Measurements from ENCODE around the gene TUBGCP6.

Gene TUBGCP6, protein sequence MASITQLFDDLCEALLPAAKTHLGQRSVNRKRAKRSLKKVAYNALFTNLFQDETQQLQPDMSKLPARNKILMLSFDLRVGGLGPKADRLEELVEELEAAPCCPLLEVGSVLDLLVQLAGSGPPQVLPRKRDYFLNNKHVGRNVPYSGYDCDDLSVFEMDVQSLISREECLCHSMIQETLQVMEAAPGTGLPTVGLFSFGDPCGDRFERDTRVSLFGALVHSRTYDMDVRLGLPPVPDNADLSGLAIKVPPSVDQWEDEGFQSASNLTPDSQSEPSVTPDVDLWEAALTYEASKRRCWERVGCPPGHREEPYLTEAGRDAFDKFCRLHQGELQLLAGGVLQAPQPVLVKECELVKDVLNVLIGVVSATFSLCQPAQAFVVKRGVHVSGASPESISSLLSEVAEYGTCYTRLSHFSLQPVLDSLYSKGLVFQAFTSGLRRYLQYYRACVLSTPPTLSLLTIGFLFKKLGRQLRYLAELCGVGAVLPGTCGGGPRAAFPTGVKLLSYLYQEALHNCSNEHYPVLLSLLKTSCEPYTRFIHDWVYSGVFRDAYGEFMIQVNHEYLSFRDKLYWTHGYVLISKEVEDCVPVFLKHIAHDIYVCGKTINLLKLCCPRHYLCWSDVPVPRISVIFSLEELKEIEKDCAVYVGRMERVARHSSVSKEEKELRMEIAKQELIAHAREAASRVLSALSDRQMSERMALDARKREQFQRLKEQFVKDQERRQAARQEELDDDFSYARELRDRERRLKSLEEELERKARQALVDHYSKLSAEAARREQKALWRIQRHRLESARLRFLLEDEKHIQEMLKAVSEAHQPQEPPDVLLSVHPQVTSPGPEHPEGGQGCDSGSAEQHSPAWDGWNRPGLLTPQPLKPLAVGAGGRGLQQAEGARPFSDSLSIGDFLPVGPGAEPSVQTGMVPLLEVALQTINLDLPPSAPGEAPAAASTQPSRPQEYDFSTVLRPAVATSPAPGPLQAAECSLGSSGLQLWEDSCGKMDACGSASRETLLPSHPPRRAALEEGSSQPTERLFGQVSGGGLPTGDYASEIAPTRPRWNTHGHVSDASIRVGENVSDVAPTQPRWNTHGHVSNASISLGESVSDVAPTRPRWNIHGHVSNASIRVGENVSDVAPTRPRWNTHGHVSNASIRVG (N-terminal part only)

GRCh38 chr22:50244420-50245213 is at the start of gene TUBGCP6:
Gene TUBGCP6, minus strand, starts transcription at chr22:50245023. Its CDS starts 564 bp downstream, at chr22:50244459.
- FAIRE-seq = no peak

GRCh38 chr22:50294319-50294656 is 49.5 kb upstream of the TUBGCP6 start:
- FAIRE-seq = no peak

GRCh38 chr22:50293441-50294318 is 48.9 kb upstream of the TUBGCP6 start:
- no peak for FAIRE-seq

DNA sequence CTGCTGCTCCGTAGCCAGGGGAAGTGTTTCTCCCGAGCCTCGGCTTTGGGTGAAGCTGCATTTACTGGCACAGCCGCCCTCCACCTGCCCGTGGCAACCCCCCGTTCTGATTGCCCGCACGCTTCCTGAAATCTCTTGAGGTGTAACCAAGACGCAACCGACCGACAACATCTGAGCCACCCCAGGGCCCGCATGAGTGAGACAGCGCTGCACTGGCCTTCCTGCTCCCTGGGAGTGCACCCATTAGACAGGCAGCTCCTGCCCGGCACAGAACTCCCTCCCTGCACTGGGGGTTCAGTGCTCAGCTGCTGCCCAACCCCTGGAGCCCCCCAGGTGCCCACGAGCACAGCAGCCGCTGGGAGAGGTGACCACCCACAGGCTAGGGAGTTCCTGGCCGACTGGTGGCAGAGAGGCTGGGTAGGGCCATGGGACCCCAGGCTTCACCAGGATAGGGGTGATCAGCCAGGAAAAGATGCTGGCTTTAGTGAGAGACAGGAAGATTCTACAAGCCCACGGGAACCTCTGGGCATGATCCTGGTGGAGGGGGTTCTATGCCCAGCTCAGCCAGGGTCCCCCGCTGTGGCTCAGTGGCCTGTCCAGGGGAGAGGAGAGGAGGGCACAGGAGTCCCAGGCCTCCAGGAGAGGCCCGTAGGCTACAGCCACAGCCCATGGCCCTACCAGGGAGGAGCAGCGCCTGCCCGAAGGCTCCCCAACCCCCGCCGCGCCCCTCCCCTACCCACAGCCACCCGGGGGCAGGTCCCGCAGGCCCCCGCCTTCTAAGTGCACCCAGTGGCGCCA is 48.0 kb upstream of the TUBGCP6 start:
- FAIRE-seq = no peak

DNA sequence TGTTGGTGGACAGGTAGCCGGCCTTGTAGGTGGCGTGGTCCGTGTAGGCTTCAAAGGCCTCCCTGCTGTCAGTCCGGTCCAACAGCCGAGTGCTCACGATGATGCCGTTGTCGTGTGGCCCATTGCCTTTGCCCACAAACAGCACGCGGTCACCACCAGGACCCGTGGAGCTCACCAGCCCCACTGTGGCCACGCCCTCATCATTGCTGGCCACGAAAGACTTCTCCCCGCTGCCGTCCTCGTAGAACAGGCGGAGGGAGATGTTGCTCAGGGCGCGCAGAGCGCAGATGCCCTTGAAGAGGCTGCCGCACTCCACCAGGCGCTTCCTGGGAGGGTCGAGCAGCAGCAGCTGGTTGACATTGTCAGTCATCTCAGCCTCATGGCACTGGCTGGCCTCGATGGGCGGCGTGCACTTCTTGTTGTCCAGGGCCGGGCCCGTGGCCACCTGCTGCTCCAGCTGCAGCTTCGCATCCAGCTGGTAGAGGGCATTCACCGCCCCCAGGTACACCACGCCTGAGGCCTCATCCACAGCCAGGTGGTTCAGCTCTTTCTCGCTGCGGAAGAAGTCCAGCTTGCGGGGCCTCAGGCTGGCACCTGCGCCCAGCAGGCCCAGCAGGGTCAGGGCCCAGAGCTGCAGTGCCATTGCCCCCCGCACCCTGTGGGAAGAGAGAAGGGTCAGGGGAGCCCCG is 45.3 kb upstream of the TUBGCP6 start:
- no peak for FAIRE-seq

- no peak for FAIRE-seq
These were observed 44.5 kb upstream of the TUBGCP6 start for GRCh38 chr22:50289151-50289941.

DNA sequence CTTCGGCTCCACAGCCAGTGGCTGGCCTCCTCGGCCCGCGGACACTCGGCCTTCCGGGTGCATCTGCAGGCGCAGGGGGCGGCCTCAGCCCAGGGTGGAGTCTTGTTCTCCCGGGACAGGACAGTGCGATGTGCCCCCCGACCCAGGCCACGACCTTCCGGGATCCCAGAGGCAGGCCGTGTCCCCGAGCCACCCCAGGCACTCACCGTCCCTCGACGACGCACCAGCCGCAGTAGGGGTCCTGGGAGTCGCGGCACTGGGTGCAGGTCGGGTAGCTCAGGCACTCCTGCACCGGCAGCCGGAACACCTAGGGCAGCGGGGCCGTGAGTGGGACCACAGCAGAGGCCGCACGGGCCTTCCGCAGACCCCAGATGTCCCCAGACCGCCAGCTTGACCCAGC is 42.9 kb upstream of the TUBGCP6 start:
- no peak for FAIRE-seq

DNA sequence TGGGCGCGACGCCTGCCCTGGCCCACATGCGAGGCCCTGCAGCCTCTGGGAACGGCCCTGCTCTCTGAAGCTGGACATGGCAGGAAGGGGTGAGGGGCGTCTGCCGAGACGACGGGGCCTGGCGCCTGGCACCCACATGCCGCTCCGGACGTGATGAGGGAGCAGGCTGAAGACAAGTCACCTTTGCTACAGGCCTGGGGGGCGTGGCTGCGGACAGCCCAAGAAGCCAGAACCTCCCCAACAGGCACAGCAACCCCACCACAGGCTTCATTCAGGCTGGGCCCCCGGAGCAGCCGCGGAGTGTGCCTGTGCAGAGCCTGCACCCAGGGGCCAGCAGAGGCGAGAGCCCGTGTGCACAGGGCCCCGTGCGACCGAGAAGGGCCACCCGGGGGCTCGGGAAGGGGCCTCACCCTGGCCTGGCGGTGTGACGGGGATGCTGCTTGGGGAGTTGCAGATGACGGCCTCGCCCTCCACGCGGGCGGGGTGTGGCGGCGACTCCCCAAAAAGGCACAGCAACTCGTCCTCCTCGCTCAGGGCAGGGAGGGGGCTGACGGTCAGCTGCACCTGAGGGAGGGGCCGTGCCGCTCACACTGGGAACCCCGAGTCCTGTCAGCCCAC is 42.0 kb upstream of the TUBGCP6 start:
- no peak for FAIRE-seq

- no peak for FAIRE-seq
These were observed 41.5 kb upstream of the TUBGCP6 start for GRCh38 chr22:50286275-50286674.

- no peak for FAIRE-seq
These were observed 40.9 kb upstream of the TUBGCP6 start for GRCh38 chr22:50285568-50286229.

DNA sequence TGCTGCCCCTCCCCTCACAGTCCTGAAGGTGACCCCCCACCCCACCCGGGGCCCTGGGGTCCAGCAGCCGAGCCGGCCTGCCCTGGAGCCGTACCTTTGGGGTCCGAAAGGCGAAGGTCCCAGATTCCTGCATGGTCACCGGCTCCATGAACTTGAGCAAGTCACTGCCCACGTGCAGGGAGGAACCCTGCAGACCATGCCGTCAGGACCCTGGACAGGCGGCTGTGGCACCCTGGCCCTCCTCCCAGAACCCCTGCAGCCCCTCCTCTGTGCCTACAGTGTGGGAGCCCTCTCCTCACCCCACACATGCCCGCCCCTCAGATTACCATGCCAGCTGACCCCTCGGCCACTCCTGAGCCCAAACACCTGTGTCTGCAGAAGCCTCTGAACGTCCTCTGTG is 39.7 kb upstream of the TUBGCP6 start:
- no peak for FAIRE-seq

DNA sequence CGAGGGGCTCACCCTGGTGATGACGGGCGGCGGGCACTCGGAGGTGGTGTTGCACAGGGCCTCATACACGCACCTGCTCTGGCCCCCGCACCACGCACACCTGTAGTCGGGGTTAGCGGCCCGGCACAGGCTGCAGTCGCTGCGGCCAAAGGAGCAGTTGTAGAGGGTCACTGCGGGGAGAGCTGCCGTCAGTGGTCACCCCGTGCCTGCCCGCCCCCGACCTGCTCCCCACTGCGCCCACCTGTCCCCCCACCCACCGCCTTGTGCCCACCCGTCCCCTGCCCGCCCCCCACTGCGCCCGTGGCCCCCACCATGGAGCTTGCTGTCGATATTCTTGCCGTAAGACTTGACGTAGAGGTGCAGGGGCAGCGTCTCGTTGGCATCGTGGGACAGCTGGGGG is 39.0 kb upstream of the TUBGCP6 start:
- FAIRE-seq = no peak

- no peak for FAIRE-seq
These were observed 37.7 kb upstream of the TUBGCP6 start for GRCh38 chr22:50282361-50283155.

- FAIRE-seq = no peak
These were observed 37.1 kb upstream of the TUBGCP6 start for GRCh38 chr22:50281957-50282356.

DNA sequence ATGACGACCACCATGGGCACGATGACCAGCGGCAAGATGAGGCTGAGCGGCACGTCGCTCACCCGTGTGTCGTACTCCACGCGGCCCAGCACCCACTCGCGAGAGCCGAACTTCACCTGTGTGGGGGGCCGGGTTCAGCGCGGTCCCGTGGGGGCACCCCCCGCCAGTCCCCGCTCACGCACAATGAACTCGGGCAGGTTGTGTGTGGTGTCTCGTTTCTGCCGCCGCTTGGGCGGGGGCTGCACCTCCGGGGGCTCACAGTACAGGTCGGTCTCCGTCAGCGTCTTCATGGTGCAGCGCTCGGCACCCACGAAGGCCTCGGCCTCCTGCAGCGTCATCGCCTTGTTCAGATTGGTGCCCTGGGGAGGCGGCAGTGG is 36.5 kb upstream of the TUBGCP6 start:
- FAIRE-seq = no peak

DNA sequence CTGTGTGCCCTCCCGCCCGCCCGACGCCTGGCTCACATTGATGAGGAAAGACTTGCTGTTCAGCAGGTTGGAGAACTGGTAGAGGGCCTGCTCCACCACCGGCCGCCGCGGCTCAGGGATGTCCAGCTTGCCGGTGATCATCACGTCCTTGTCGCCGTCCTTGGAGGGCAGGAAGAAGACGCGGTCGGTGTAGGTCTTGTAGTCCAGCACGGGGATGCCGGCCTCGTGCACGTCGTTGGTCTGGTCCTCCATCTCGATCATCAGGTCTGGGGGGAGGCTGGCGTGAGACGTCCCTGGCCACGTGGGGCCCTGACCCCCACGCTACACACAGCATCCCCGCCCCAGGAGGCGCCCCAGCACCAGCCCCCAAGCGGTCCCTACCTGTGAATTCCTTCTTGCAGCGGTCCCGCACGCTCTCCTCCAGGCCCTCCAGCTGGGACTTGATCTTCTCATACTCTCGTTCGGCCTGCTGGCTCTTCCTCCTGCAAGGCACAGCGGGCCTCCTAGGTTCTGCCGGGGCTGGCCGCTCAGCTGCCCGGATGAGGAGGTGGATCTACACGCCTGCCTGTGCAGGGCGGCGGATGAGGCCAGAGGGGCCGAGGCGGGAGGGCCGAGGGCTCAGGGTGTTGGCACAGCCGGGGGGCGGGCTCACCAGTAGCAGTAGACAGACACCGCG is 36.0 kb upstream of the TUBGCP6 start:
- no peak for FAIRE-seq
